ENCODE measurements around the gene C17orf107. TPM values are rescaled to one million over a fixed set of nuclear protein-coding genes. Genes with fewer than 3 reads are reported as not detected.

Gene C17orf107
- total and polyA plus RNA-seq, 2 of the 13 experiments (the other 11 are each of a cell fraction or from before 2014, with no cell fraction given) = 0.20 to 0.59 TPM

DNA sequence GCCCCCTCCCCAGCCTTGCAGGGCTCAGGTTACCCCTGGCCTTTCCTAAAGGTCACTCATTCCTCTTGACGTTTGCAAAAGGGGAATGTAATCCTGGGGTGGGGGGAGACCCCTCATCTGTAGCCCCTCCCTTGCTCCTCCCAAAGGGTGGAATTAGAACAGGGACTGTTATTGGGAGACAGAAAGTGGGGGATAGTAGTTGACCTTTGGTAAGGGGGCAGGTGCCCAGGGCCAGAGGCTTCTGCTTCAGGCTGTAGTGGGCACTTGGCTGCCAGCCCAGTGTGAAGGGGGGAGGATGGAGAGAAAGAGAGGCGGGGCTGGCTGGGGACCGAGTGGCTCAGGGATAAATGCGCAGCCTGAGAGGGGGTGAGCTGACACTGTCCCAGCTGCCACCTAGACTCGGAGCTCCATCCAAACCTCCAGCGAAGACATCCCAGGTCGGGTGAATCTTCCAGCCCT lies 51.4 kb downstream of the C17orf107 start, which contains the start of gene ENO3 (continued):
- TF ChIP-seq, protein P1, sequence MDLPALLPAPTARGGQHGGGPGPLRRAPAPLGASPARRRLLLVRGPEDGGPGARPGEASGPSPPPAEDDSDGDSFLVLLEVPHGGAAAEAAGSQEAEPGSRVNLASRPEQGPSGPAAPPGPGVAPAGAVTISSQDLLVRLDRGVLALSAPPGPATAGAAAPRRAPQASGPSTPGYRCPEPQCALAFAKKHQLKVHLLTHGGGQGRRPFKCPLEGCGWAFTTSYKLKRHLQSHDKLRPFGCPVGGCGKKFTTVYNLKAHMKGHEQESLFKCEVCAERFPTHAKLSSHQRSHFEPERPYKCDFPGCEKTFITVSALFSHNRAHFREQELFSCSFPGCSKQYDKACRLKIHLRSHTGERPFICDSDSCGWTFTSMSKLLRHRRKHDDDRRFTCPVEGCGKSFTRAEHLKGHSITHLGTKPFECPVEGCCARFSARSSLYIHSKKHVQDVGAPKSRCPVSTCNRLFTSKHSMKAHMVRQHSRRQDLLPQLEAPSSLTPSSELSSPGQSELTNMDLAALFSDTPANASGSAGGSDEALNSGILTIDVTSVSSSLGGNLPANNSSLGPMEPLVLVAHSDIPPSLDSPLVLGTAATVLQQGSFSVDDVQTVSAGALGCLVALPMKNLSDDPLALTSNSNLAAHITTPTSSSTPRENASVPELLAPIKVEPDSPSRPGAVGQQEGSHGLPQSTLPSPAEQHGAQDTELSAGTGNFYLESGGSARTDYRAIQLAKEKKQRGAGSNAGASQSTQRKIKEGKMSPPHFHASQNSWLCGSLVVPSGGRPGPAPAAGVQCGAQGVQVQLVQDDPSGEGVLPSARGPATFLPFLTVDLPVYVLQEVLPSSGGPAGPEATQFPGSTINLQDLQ (CRISPR knock-in tag; IDR thresholded peaks at IDR 0.05) = no peak
- TF ChIP-seq ARHGAP35 (CRISPR knock-in tag; IDR thresholded peaks at IDR 0.05; ENCODE audit: borderline replicate concordance) (no peak), ZNF670 (CRISPR knock-in tag; IDR thresholded peaks at IDR 0.05; ENCODE audit: borderline replicate concordance) (no peak), SP140L (CRISPR knock-in tag; IDR thresholded peaks at IDR 0.05; ENCODE audit: borderline replicate concordance) (no peak), FOXK2 (IDR thresholded peaks at IDR 0.05) (no peak)
- TF ChIP-seq, protein P2, sequence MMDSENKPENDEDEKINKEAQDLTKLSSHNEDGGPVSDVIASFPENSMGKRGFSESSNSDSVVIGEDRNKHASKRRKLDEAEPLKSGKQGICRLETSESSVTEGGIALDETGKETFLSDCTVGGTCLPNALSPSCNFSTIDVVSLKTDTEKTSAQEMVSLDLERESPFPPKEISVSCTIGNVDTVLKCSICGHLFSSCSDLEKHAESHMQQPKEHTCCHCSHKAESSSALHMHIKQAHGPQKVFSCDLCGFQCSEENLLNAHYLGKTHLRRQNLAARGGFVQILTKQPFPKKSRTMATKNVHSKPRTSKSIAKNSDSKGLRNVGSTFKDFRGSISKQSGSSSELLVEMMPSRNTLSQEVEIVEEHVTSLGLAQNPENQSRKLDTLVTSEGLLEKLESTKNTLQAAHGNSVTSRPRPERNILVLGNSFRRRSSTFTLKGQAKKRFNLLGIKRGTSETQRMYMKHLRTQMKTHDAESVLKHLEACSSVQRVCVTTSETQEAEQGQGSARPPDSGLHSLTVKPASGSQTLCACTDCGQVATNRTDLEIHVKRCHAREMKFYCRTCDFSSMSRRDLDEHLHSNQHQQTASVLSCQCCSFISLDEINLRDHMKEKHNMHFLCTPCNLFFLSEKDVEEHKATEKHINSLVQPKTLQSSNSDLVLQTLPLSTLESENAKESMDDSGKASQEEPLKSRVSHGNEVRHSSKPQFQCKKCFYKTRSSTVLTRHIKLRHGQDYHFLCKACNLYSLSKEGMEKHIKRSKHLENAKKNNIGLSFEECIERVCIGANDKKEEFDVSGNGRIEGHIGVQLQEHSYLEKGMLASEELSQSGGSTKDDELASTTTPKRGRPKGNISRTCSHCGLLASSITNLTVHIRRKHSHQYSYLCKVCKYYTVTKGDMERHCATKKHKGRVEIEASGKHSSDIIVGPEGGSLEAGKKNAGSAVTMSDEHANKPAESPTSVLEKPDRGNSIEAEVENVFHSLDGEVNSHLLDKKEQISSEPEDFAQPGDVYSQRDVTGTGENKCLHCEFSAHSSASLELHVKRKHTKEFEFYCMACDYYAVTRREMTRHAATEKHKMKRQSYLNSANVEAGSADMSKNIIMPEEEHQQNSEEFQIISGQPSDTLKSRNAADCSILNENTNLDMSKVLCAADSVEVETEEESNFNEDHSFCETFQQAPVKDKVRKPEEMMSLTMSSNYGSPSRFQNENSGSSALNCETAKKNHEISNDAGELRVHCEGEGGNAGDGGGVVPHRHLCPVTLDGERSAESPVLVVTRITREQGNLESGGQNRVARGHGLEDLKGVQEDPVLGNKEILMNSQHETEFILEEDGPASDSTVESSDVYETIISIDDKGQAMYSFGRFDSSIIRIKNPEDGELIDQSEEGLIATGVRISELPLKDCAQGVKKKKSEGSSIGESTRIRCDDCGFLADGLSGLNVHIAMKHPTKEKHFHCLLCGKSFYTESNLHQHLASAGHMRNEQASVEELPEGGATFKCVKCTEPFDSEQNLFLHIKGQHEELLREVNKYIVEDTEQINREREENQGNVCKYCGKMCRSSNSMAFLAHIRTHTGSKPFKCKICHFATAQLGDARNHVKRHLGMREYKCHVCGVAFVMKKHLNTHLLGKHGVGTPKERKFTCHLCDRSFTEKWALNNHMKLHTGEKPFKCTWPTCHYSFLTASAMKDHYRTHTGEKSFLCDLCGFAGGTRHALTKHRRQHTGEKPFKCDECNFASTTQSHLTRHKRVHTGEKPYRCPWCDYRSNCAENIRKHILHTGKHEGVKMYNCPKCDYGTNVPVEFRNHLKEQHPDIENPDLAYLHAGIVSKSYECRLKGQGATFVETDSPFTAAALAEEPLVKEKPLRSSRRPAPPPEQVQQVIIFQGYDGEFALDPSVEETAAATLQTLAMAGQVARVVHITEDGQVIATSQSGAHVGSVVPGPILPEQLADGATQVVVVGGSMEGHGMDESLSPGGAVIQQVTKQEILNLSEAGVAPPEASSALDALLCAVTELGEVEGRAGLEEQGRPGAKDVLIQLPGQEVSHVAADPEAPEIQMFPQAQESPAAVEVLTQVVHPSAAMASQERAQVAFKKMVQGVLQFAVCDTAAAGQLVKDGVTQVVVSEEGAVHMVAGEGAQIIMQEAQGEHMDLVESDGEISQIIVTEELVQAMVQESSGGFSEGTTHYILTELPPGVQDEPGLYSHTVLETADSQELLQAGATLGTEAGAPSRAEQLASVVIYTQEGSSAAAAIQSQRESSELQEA (CRISPR knock-in tag; IDR thresholded peaks at IDR 0.05; ENCODE audit: not compliant biosample characterization) = no peak
- TF ChIP-seq, protein P3, sequence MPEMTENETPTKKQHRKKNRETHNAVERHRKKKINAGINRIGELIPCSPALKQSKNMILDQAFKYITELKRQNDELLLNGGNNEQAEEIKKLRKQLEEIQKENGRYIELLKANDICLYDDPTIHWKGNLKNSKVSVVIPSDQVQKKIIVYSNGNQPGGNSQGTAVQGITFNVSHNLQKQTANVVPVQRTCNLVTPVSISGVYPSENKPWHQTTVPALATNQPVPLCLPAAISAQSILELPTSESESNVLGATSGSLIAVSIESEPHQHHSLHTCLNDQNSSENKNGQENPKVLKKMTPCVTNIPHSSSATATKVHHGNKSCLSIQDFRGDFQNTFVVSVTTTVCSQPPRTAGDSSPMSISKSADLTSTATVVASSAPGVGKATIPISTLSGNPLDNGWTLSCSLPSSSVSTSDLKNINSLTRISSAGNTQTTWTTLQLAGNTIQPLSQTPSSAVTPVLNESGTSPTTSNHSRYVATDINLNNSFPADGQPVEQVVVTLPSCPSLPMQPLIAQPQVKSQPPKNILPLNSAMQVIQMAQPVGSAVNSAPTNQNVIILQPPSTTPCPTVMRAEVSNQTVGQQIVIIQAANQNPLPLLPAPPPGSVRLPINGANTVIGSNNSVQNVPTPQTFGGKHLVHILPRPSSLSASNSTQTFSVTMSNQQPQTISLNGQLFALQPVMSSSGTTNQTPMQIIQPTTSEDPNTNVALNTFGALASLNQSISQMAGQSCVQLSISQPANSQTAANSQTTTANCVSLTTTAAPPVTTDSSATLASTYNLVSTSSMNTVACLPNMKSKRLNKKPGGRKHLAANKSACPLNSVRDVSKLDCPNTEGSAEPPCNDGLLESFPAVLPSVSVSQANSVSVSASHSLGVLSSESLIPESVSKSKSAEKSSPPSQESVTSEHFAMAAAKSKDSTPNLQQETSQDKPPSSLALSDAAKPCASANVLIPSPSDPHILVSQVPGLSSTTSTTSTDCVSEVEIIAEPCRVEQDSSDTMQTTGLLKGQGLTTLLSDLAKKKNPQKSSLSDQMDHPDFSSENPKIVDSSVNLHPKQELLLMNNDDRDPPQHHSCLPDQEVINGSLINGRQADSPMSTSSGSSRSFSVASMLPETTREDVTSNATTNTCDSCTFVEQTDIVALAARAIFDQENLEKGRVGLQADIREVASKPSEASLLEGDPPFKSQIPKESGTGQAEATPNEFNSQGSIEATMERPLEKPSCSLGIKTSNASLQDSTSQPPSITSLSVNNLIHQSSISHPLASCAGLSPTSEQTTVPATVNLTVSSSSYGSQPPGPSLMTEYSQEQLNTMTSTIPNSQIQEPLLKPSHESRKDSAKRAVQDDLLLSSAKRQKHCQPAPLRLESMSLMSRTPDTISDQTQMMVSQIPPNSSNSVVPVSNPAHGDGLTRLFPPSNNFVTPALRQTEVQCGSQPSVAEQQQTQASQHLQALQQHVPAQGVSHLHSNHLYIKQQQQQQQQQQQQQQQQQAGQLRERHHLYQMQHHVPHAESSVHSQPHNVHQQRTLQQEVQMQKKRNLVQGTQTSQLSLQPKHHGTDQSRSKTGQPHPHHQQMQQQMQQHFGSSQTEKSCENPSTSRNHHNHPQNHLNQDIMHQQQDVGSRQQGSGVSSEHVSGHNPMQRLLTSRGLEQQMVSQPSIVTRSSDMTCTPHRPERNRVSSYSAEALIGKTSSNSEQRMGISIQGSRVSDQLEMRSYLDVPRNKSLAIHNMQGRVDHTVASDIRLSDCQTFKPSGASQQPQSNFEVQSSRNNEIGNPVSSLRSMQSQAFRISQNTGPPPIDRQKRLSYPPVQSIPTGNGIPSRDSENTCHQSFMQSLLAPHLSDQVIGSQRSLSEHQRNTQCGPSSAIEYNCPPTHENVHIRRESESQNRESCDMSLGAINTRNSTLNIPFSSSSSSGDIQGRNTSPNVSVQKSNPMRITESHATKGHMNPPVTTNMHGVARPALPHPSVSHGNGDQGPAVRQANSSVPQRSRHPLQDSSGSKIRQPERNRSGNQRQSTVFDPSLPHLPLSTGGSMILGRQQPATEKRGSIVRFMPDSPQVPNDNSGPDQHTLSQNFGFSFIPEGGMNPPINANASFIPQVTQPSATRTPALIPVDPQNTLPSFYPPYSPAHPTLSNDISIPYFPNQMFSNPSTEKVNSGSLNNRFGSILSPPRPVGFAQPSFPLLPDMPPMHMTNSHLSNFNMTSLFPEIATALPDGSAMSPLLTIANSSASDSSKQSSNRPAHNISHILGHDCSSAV (CRISPR knock-in tag; IDR thresholded peaks at IDR 0.05; ENCODE audit: borderline replicate concordance) = no peak
- TF ChIP-seq, protein P4, sequence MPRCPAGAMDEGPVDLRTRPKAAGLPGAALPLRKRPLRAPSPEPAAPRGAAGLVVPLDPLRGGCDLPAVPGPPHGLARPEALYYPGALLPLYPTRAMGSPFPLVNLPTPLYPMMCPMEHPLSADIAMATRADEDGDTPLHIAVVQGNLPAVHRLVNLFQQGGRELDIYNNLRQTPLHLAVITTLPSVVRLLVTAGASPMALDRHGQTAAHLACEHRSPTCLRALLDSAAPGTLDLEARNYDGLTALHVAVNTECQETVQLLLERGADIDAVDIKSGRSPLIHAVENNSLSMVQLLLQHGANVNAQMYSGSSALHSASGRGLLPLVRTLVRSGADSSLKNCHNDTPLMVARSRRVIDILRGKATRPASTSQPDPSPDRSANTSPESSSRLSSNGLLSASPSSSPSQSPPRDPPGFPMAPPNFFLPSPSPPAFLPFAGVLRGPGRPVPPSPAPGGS (CRISPR knock-in tag; IDR thresholded peaks at IDR 0.05) = no peak

Measured in HepG2 (cell line).